Measurements from ENCODE around the gene SKAP2.

DNA sequence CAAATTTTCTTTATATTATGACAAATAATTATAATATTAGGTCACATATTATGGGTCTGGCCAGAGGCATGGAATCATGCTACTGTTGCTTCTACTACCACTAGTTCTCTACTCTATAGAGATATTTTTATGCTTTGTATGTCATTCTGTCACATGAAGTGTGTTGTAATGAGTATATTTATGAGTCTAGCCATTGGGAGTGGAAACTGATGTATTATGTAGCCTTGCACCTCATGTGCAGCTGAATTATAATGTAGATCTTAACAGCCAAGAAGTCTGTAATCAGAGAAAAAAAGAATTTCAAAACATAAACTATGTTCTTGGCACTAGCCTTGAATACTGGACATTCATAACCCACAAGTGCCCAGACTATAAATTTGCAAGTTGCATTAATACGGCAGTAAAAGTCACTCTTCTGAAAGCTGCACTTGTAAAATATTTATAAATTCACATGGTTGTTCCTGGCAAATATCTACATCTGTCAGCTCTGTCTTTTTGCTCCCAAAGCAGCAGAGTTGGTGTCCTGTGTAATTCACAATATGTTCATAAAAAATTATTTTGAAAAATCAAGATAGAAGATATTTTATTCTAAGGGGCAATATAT lies 48.6 kb upstream of the SKAP2 start:
- TF ChIP-seq TARDBP (CRISPR knock-in tag; IDR thresholded peaks at IDR 0.05) (no peak), ZFP1 (CRISPR knock-in tag; IDR thresholded peaks at IDR 0.05) (no peak)
- TF ChIP-seq, protein P1, sequence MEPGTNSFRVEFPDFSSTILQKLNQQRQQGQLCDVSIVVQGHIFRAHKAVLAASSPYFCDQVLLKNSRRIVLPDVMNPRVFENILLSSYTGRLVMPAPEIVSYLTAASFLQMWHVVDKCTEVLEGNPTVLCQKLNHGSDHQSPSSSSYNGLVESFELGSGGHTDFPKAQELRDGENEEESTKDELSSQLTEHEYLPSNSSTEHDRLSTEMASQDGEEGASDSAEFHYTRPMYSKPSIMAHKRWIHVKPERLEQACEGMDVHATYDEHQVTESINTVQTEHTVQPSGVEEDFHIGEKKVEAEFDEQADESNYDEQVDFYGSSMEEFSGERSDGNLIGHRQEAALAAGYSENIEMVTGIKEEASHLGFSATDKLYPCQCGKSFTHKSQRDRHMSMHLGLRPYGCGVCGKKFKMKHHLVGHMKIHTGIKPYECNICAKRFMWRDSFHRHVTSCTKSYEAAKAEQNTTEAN (CRISPR knock-in tag; conservative IDR thresholded peaks at IDR 0.05) = no peak
- TF ChIP-seq, protein P2, sequence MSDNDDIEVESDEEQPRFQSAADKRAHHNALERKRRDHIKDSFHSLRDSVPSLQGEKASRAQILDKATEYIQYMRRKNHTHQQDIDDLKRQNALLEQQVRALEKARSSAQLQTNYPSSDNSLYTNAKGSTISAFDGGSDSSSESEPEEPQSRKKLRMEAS (IDR thresholded peaks at IDR 0.05) = no peak
- TF ChIP-seq, protein P3, sequence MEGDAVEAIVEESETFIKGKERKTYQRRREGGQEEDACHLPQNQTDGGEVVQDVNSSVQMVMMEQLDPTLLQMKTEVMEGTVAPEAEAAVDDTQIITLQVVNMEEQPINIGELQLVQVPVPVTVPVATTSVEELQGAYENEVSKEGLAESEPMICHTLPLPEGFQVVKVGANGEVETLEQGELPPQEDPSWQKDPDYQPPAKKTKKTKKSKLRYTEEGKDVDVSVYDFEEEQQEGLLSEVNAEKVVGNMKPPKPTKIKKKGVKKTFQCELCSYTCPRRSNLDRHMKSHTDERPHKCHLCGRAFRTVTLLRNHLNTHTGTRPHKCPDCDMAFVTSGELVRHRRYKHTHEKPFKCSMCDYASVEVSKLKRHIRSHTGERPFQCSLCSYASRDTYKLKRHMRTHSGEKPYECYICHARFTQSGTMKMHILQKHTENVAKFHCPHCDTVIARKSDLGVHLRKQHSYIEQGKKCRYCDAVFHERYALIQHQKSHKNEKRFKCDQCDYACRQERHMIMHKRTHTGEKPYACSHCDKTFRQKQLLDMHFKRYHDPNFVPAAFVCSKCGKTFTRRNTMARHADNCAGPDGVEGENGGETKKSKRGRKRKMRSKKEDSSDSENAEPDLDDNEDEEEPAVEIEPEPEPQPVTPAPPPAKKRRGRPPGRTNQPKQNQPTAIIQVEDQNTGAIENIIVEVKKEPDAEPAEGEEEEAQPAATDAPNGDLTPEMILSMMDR (CRISPR knock-in tag; IDR thresholded peaks at IDR 0.05) = no peak
- TF ChIP-seq, protein P4, sequence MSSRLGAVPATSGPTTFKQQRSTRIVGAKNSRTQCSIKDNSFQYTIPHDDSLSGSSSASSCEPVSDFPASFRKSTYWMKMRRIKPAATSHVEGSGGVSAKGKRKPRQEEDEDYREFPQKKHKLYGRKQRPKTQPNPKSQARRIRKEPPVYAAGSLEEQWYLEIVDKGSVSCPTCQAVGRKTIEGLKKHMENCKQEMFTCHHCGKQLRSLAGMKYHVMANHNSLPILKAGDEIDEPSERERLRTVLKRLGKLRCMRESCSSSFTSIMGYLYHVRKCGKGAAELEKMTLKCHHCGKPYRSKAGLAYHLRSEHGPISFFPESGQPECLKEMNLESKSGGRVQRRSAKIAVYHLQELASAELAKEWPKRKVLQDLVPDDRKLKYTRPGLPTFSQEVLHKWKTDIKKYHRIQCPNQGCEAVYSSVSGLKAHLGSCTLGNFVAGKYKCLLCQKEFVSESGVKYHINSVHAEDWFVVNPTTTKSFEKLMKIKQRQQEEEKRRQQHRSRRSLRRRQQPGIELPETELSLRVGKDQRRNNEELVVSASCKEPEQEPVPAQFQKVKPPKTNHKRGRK (CRISPR knock-in tag; IDR thresholded peaks at IDR 0.05) = no peak
